ENCODE data around the gene TSPAN31.

DNA sequence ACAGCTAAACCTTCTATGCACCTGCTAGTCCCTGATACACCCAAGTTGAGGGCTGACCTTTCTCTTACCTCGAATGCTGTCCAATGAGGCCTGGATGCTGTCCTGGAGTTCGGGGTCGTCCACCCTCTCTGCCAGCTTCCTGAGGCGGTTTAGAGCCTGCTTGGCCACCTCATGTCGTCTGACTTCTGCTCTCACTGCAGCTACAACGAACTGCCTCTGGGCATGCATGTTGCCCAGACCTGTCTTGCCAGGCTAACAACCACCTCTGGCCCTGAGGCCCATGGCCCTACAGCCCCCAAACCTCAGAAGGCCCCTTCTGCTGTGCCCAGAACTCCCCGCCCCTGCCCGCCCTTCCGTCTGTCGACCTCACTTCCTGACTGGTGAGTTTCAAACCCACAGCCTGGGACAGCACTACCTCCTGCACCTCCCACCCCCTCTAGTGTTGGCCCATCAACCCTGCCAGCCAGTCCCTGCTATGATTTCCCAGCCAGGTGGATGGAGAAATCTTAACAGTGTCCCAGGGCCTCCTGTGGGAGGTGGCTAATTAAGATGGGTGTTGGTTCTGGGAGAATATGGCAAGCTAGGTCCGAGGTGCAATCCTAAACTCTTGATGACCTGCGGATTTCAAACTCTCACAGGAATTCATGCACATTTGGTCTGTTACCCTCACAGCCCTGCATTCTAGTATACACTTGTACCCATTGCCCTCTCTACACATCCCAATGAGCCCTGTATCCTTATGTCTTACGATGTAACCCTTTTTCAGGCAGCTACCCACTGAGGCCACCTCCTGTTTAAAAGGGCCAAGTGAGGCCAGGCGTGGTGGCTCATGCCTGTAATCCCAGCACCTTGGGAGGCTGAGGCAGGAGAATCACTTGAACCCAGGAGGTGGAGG is 2.7 kb upstream of the TSPAN31 start:
- TF ChIP-seq, protein P1, sequence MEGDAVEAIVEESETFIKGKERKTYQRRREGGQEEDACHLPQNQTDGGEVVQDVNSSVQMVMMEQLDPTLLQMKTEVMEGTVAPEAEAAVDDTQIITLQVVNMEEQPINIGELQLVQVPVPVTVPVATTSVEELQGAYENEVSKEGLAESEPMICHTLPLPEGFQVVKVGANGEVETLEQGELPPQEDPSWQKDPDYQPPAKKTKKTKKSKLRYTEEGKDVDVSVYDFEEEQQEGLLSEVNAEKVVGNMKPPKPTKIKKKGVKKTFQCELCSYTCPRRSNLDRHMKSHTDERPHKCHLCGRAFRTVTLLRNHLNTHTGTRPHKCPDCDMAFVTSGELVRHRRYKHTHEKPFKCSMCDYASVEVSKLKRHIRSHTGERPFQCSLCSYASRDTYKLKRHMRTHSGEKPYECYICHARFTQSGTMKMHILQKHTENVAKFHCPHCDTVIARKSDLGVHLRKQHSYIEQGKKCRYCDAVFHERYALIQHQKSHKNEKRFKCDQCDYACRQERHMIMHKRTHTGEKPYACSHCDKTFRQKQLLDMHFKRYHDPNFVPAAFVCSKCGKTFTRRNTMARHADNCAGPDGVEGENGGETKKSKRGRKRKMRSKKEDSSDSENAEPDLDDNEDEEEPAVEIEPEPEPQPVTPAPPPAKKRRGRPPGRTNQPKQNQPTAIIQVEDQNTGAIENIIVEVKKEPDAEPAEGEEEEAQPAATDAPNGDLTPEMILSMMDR (IDR thresholded peaks at IDR 0.05) = no peak
- no peak for TF ChIP-seq POLR2A (IDR thresholded peaks at IDR 0.05)
- no peak for TF ChIP-seq POLR2AphosphoS5 (IDR thresholded peaks at IDR 0.05)
